Measurements from ENCODE around the gene OBSCN. TPM values are rescaled to one million over a fixed set of nuclear protein-coding genes. Genes with fewer than 3 reads are reported as not detected.

OBSCN gene
- polyA plus RNA-seq, 1 donor = 40.0 TPM

DNA sequence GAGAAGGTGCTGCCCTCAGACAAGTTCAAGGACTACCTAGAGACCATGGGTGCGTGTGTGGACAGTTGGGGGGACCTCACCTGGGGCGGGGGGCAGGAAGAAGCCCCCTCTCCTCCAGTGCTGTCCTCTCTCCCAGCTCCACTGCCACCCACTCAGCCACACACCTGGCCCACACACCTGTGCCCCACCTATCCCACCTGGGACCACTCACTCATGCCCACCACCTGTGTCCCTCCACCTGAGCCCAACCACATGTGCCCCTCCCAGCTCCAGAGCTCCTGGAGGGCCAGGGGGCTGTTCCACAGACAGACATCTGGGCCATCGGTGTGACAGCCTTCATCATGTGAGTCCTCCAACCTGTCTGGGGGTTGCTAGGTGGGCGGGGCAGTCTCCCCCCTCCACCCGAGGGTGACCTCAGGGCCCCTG, 169.8 kb downstream of the OBSCN start:
- no peak for DNase-seq

DNA sequence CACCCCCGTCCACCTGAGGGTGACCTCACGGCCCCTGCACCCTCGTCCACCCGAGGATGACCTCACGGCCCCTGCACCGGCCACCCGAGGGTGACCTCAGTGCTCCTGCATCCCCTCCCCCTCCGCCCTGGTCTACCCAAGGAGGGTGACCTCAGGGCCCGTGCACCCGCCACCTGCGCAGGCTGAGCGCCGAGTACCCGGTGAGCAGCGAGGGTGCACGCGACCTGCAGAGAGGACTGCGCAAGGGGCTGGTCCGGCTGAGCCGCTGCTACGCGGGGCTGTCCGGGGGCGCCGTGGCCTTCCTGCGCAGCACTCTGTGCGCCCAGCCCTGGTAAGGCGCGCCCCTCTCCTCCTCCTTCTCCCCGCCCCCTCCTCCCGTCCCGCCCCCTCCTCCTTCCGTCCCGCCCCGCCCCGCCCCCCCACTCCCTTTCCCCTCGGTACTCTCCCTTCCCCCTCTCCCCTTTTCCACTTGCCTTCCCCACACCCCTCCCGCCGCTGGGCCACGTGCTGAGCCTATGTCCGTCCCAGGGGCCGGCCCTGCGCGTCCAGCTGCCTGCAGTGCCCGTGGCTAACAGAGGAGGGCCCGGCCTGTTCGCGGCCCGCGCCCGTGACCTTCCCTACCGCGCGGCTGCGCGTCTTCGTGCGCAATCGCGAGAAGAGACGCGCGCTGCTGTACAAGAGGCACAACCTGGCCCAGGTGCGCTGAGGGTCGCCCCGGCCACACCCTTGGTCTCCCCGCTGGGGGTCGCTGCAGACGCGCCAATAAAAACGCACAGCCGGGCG, 170.4 kb downstream of the OBSCN start:
- peak; percentile 74 for DNase-seq

DNA sequence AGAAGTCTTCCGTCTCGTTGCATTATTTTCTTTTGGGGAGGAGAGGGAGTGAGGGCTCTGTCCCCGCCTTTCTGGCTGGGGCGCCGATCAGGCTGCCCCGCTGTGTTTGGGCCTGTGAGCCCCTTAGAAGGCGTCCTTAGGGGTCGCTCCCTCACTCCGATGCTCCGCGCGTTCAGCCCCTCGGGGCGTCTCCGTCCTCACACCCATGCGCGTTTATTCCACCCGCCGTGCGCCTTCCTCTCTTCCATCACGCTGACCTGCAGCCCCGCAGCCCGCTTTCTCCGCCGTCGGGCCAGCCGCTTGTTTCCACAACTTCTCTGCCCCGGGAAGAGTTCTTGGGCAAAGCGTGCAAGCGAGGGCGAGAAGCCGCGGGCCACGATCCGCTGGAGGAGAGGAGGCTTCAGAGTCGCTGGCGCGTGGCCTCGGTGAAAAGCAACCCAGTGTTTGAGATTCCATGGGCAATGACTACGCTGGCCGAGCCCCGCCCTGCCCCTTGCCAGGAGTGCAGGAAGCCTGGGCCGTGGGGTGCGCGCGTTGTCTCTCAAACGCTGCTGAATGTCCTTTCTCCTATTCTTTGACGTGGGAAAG, 171.1 kb downstream of the OBSCN start:
- no peak for DNase-seq

DNA sequence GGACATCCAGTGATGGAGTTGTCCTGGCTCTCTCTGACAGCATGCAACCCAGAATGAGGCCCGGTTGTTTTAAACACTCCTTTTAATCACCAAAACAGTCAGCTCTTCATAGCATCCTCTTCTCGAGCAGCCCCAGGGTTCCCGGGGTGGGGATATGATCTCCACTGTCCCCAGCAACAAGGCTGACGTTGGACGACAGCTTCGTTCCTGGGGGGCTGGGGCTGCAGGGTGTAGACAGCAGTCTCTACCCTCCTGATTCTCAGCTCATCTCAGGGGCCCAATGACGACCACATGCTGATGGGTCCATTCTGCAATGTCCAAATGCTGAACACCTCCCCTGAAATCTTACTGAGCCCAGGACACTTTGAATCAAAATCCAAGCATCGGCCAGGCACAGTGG, 171.8 kb downstream of the OBSCN start:
- no peak for DNase-seq

DNA sequence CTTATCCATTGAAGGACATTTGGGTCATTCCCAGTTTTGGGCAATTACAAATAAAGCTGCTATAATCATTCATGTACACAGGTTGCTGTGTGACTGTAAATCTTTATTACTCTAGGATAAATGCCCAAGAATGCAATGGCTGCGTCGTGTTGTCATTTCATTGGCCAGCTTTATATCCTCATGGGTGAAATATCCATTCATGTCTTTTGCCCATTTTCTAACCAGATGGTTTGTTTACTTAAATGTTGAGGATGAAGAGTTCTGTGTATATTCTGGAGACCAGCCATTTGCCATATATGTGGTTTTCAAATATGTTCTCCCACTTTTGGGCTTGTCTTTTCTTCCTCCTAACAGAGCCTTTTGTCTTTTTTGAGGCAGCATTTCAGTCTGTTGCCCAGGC, 173.5 kb downstream of the OBSCN start:
- DNase-seq = no peak

DNA sequence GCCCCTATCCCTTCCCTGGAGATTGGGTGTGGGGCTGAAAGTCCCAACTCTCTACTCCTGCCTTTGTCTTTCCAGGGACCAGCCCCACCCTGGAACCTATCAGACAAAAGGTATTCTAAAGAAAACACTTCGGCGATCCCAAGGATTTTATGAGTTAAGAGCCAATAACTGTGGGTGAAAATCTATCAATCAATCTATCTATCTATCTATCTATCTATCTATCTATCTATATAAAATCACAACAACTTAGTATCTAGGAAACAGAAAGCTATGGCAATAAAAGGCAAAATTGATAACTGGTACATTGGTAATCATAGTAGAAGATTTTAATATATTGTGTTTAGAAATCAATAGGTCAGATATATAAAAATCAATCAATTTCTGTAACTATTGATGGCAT, 175.9 kb downstream of the OBSCN start:
- DNase-seq = no peak

DNA sequence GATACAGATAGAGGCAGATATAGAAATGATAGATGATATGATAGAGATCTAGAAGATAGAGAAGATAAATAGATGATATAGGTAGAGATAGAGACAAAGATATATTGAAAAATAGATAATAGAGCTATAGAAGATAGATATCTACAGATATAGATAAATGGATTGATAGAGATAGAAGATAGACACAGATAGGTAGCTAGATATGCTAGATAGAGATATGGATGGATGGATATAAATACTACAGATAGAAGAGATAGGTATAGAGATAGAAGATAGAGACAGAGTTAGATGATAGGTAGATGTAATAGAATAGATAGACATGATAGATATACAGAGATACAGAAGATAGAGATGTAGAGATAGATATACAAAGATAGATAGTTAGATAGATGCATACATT, 177.4 kb downstream of the OBSCN start:
- DNase-seq = no peak

DNA sequence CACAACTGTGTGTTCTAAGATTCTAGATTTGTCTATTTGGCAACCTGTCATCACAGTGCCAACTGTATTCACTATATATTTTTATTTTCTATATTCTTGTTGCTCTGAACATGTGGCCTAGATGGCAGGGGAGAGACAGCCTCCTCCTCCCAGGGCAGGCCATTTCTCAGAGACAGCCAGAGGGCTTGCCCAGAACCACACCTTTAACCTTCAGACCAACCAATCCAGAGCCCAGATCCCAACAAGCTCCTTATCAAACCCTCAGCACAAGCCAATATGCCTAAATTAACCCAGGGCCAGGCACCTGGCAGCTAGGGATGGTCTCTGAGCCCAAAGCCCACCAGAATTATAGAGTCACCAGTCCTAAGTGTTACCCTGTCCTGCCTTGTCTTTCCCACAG, 179.5 kb downstream of the OBSCN start:
- DNase-seq = no peak

DNA sequence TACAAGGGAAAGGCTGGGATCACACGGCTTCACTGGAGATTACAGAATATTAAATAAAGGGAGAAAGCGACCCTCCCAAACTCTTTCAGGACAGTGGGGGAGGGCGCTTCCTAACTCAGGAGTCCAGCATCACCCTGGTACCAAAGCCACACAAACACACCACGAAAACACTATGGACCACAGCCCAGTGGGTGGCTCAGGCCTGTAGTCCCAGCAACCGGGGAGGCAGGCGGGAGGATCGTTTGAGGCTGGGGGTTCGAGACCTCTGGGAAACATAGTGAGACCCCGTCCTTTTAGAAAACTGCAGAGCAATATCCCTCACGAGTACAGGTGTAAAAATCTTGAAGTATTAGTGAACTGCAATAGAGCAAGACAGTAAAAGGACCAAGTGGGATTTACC, 182.8 kb downstream of the OBSCN start:
- no peak for DNase-seq

DNA sequence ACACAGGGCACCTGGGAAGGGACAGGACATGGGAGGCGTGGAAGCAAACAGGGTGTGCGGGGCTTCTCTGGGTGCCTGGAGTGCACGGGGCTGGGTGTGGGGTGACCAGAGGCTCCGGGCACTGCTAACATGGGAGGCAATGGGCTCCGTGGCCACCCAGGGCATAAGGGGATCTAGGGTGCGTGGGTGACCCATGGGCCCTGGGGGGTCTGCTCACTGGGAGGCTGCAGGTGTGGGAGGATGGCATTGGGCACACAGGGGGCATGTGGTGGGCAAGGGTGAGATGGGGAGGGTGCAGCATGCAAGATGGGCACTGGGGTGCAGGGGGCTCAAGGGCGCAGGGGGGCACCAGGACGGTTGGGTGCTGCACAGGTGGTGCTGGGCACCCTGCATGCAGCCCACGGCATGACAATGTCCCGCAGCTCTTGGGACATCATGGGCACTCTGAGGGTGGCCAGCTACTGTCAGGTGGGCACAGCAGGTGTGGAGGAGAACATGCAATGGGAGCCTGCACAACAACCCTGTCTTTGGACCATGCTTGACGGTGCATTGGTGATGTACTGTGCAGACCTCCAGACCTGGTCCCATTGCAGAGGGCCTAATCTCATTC, 183.7 kb downstream of the OBSCN start:
- no peak for DNase-seq

DNA sequence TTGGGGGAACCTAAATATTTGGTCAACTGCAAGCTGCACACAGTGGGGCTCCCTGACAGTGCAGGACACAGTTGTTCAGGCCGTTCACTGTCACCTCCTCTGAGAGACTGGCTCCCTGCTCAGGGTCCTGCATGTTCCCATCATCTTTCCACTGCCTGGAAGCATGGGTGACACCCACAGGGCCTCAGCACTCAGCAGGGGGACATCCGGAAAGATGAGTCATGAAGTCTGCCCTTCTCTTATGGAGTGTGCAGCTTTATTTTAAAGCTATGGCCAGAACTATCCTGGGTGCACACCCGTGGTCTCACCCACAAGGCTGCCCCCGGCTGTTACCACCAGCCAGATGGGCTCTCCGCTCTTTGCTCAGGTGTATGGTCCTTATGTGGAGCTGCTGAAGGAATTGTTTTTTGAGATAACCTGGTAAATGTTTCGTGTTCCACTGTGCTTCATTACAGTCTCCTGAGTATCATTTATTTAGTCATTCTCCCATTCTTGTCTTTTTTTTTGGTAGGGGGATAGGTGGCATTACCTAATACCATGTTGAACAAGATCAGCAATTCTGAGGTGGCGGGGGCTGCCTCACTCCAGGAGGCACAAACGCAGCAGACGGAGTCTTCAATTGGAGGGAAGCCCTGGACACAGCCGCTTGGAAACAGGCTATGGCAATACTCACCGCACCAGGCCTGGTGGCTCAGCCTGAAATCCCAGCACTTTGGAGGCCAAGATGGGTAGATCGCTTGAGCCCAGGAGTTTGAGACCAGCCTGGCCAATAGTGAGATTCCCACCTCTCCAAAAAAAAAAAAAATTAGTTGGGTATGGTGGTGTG, 184.5 kb downstream of the OBSCN start:
- DNase-seq = no peak

DNA sequence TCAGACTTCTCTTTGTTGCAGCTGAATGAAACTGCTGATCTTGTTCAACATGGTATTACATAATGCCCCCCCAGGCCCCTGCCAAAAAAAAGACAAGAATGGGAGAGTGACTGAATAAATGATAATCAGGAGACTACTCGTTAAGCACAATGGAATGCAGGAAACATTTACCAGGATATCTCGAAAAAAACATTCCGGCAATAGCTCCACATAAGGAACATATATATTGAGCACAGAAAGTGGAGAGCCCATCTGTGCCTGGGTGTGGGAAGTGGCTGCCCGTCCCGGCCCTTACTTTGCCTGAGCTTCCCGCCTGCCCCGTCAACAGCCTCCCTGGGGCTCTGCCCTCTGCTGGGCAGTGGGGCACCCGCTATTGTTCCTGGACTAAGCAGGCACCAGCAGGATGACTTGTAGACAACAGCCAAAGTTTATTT, 185.4 kb downstream of the OBSCN start:
- no peak for DNase-seq

DNA sequence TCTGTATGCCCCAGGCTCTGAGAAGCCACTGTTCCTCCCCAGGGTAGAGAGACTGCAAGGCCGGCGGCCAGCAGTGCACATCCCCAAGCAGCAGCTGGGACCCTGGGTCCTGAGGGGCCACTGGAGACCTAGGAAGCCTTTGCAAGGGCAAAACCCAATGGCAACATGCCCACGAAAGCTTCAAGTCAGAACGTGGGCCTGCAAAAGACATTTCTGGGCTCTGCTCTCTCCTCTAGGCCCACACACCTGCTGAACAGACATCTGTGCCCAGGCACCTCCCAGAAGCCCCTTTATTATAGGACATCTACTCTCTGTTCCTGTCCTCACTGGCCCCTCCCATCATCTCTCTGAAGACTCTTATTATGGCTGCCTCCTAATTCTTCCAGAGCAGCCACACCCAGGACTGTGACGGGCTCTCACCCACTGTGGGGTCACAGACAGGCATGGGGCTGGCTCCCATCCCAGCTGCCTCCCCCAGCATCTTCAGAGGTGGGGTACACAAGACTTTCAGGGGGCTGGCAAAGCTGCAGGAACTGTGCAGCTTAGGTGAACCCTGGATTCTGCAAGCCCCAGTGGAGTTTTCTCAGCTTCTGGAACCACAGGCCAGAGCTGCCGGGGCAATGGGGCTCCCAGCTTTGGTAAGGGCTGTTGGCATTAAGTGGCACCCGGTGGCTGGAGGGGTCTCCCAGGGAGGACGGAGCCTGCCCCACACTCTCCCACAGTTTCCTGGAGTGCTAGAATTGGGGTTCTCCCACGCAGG, 186.1 kb downstream of the OBSCN start:
- DNase-seq = no peak

DNA sequence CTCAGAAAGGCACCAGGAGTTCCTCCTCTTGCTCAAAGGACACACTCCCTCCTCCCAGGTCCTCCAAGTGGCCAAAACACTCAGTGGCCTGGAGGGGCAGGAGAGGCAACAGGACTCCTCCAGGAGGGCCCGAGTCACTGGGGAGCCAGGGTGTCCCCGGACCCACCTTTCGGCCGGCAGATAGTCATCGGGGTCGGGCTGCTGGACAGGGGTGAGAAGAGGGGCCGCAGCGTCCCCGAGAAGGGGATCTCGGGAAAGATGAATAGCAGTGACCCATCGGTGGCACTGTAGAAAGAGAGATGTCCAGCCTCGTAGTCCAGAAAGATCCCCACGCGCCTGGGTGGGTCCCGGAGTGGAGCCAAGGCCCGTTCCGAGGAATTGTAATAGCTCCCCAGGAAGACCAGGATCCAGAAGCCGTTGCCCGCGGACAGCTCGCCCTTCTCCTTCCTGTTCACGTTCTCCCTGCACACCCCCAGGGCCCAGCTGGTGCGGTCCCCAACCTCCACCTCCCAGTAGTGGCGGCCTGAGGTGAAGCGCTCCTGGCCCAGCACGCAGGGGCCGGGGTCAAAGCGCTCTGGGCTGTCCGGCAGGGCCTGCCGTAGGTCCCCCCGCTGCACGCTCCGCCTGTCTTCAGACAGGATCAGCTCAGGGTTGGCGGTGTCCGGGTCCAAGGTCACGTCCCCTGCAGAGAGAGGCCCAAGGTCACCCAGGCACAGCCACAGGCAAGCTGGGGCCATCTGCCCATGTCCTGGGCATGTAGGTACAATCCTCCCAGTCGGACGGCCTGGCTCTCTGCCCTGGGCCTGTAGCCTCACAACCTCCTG, 186.9 kb downstream of the OBSCN start:
- DNase-seq = no peak

DNA sequence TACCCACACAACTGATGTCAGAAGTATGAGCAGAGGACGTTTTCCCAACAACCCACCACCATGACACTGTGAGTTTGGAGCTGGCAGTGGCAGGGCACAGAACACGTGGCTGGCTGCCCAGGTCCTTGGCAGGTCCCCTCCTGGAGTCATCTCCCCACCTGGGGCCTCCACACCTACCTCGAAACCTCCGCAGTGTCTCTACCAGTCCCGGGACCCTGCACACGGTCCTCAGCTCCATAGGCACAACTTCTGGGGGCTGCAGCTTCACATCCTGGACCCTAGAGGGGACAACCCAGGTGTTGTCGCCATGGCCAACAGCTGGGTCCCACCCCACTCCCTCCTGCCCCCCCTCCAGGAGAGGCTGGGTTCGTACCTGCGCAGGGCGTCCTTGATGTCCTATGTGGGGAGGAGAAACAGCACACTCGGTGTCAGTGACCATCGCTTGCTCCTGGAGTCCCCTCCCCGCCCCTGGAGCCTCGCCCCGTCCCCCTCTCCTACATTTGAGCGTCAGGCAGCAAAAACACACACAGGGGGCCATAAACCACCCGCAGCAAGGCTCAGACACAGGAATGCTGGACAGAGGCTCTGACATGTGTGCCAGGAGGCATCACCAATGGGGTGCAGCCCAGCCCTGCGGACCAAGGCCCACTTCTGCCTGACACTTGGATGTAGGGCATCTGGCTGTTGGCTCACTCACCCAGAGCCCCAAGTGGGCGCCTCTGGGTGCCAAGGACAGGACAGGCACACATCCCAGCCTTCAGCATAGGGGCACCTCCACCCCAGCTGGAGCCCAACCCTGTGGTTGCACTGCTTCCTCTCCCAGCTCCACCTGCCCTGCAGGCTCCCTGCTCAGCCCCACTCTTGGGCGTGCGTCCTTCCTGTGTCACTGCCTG, 189.2 kb downstream of the OBSCN start:
- no peak for DNase-seq

DNA sequence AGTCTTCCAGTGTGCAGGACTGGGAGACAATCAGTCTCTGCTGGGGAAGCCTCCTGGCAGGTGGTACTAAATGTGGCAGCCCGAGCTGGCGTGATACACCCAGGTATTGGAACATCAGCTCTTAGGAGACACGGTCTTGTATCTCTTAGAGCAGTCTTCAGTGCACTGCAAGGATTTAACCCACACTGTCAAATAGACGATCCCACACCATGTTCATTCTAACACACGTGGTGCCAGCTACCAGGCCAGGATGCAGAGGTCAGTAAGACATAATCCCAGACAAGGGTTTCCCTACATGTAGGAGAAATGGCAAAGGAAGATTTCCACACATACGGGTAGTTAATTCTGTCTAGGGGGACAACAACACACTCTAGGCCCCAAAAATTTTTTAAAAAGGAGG, 190.1 kb downstream of the OBSCN start:
- no peak for DNase-seq

DNA sequence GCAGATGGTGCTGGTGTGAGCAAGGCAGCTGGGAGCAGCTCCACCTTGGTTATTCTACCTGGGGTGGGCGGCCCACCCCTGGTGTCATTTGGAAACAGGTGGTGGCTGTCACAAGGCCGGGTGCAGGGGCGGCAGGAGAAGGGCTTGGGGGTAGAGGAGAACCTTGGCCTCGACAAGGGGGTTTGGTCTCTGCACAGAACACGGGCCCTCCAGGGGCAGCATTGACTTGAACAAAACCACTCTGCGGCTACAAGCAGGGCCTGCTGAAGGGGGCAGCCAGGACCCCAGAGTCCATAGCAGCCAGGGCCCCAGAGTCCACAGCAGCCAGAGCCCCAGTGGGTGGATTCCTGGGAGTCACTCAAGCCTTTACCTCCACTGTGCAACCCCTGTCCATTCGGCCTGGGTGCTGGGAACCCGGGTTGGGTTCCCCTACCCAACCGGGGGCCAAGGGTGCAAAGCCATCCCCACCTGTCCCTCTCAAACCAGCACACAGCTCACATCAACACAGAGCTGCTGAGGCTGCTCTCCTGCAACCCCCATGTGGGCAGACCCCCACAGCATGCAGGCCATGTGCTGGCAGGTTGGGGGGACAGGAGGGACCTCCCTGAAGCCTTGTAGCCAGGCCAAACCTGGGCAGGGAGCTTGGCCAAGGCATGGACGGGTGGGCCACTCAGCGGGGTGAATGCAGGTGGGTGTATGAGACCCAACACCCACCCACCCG, 191.1 kb downstream of the OBSCN start:
- no peak for DNase-seq

DNA sequence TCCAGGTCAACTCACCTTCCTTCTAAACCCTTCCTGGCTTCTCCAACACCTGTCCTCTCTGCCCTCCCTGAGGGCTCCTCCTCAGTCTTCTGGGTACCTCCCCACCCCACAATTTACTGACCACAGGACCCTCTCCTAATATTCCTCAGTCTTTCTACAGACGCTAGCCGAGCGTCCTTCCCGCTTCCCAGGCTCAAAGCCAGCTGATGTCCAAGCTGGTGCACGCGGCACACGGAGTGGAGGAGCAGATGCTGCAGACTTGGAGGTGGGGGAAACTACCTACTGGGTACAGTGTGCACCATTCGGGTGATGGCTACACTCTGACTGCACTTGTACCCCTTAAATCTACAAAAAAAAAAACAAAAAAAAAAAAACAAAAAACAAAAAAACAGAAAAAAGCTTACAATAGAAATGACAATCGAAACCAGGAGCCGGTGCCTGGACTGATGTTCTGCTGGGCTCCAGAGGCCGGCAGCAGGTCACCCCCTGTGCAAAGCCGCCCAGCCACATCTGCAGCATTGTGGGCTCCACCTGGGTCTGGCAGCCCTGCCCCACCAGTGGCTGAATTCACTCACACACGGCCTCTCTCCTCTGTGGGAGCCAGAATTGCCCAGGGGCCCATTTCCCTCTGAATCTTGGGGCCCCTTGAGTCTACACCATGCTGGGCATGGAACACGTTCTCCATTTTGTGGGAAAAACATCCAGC, 191.8 kb downstream of the OBSCN start:
- no peak for DNase-seq

DNA sequence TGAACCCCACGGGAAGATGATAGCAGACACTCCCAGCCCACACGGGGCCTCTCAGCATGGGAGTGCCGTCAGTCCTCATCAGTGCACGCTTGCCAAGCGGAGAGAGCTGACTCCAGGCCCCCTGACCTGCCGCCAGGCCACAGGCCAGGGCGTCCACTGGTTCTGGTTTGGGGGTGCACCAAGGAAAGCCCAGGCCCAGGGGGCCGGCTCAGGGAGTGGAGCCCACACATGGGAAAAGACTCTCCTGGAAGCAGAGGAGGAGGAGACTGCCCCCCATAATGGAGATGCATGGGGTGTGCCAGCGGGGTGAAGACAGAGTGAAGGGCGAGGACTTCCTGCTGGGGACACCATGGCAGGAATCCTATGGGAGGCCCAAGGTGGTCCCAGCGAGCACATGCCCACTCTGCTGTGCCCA, 192.4 kb downstream of the OBSCN start:
- no peak for DNase-seq

Data from left kidney (tissue), 2 donors.